ENCODE data around the gene ENG.

Gene ENG

GRCh38 chr9:127765418-127765817 is 89.0 kb downstream of the ENG start:
- Histone ChIP-seq H3K9ac (no peak overlapping the region), H3K4me2 (no peak overlapping the region), H4K20me1 (peaks cover 0 to 92% (median 18%) of the 10 kb centered on the region in 11 experiments; a peak in 13 of 22 replicates), H3K4me1 (peaks cover 65 to 87% (median 77%) of the 10 kb centered on the region in 10 experiments), H3K36me3 (peaks cover 29 to 71% (median 49%) of the 10 kb centered on the region in 11 experiments), H3K27me3 (no peaks in the 10 kb centered on the region), H3K4me3 (no peak overlapping the region), H3K9me3 (replicated peaks in 1 of 11) (no peaks in the 10 kb centered on the region), H3K27ac (no peak overlapping the region)
- no peak for TF ChIP-seq Cebpa-rat (IDR thresholded peaks at IDR 0.05)
